Right atrium auricular region (tissue), 2 donors: ENCODE measurements around the gene HS6ST3. TPM values are rescaled to one million over a fixed set of nuclear protein-coding genes. Genes with fewer than 3 reads are reported as not detected.

Source experiments
- DNase-seq: peaks from one replicate; pipeline ENCODE4 v3.0.0-alpha.2; 2019; ENCODE audit warnings: low spot score
- H3K27ac ChIP-seq, 2 donors: fragments of 200-600 bp; sonication (generic); 1 replicate in 1 of 2; 2 replicates in 1 of 2; pipeline ENCODE4 v1.5.1; 2016 to 2019
- H3K27me3 ChIP-seq, 2 donors: fragments of 200-600 bp; sonication (generic); one replicate each; pipeline versions ENCODE4 v1.5.1 to v1.6.0; 2017 to 2019
- H3K36me3 ChIP-seq: fragments of 200-600 bp; sonication (generic); one replicate; pipeline ENCODE4 v1.5.1; 2016
- H3K4me1 ChIP-seq, 2 donors: fragments of 200-600 bp; sonication (generic); one replicate each; pipeline versions ENCODE4 v1.5.1 to v1.6.0; 2017 to 2019
- H3K4me3 ChIP-seq, 2 donors: fragments of 200-600 bp; sonication (generic); 1 replicate in 1 of 2; 2 replicates in 1 of 2; pipeline ENCODE4 v1.5.1; 2017 to 2019; ENCODE audit warnings: mild to moderate bottlenecking in 1 of 2, moderate library complexity in 1 of 2
- H3K9me3 ChIP-seq, 2 donors: fragments of 200-600 bp; sonication (generic); one replicate each; pipeline ENCODE4 v1.5.1; 2019
- CTCF ChIP-seq, 2 donors: fragments of 200-600 bp; sonication (generic); IDR thresholded peaks; one replicate each; pipeline ENCODE4 v1.5.1; 2019; ENCODE audit warnings: antibody characterized with exemption in 2 of 2
- total RNA-seq, 2 donors: library from RNA; depleted of rRNA; stranded (reverse); fragments of >200 nt; gene quantifications; one replicate each; pipeline ENCODE4 v1.1.0, GENCODE V29; 2016

HS6ST3 gene
- total RNA-seq, 2 donors from 2014 or later = 0.59 to 3.1 TPM

- no peaks in the 10 kb centered on the region for H3K9me3 ChIP-seq
- no peak overlapping the region for H3K4me3 ChIP-seq
- TF ChIP-seq CTCF (IDR thresholded peaks at IDR 0.05) = no peak
- no peak overlapping the region for H3K27ac ChIP-seq
- no peaks in the 10 kb centered on the region for H3K36me3 ChIP-seq
- H3K4me1 ChIP-seq = no peaks in the 10 kb centered on the region
- DNase-seq = no peak
- H3K27me3 ChIP-seq = no peaks in the 10 kb centered on the region
Measured at GRCh38 chr13:96346921-96347320, 257.0 kb downstream of the HS6ST3 start.

- H3K36me3 ChIP-seq = no peaks in the 10 kb centered on the region
- no peak overlapping the region for H3K4me3 ChIP-seq
- no peaks in the 10 kb centered on the region for H3K27me3 ChIP-seq
- no peak for TF ChIP-seq CTCF (IDR thresholded peaks at IDR 0.05)
- H3K9me3 ChIP-seq = no peaks in the 10 kb centered on the region
- no peak overlapping the region for H3K27ac ChIP-seq
- DNase-seq = no peak
- no peaks in the 10 kb centered on the region for H3K4me1 ChIP-seq
Measured at GRCh38 chr13:96373597-96373996, 283.7 kb downstream of the HS6ST3 start.

- no peaks in the 10 kb centered on the region for H3K36me3 ChIP-seq
- H3K4me3 ChIP-seq = no peak overlapping the region
- no peak overlapping the region for H3K27ac ChIP-seq
- DNase-seq = no peak
- no peaks in the 10 kb centered on the region for H3K27me3 ChIP-seq
- no peak for TF ChIP-seq CTCF (IDR thresholded peaks at IDR 0.05)
- no peaks in the 10 kb centered on the region for H3K4me1 ChIP-seq
- H3K9me3 ChIP-seq = no peaks in the 10 kb centered on the region
Measured at GRCh38 chr13:96377835-96378234, 287.9 kb downstream of the HS6ST3 start.

- no peaks in the 10 kb centered on the region for H3K27me3 ChIP-seq
- no peaks in the 10 kb centered on the region for H3K36me3 ChIP-seq
- no peaks in the 10 kb centered on the region for H3K4me1 ChIP-seq
- no peak for TF ChIP-seq CTCF (IDR thresholded peaks at IDR 0.05)
- no peak overlapping the region for H3K4me3 ChIP-seq
- no peak overlapping the region for H3K27ac ChIP-seq
- H3K9me3 ChIP-seq = no peaks in the 10 kb centered on the region
- no peak for DNase-seq
Measured at GRCh38 chr13:96379967-96380366, 290.1 kb downstream of the HS6ST3 start.

GRCh38 chr13:96381681-96382080, 291.8 kb downstream of the HS6ST3 start:
- H3K36me3 ChIP-seq = no peaks in the 10 kb centered on the region
- H3K4me3 ChIP-seq = no peak overlapping the region
- no peaks in the 10 kb centered on the region for H3K27me3 ChIP-seq
- no peak for TF ChIP-seq CTCF (IDR thresholded peaks at IDR 0.05)
- H3K9me3 ChIP-seq = no peaks in the 10 kb centered on the region
- H3K4me1 ChIP-seq = no peaks in the 10 kb centered on the region
- no peak overlapping the region for H3K27ac ChIP-seq
- DNase-seq = no peak

- no peak for TF ChIP-seq CTCF (IDR thresholded peaks at IDR 0.05)
- Histone ChIP-seq H3K9me3 (no peaks in the 10 kb centered on the region), H3K4me1 (no peaks in the 10 kb centered on the region), H3K27me3 (no peaks in the 10 kb centered on the region), H3K4me3 (no peak overlapping the region), H3K27ac (no peak overlapping the region), H3K36me3 (no peaks in the 10 kb centered on the region)
- DNase-seq = no peak
Measured at GRCh38 chr13:96388598-96388997, 298.7 kb downstream of the HS6ST3 start.
